Activated CD4-positive, alpha-beta T cell treated with anti-CD3 and anti-CD28 coated beads, Interleukin-2, amount 50 U/mL, for 16 hours (primary cell): ENCODE measurements around the gene PDE4D.
A peak's percentile ranks its signal among the peaks of the same experiment; 100 is the strongest.
"Not testable (repeated sequence)": the region's sequence is repeated elsewhere in the genome, so short reads cannot be mapped to it uniquely, and the experiment has no call there.

ENCODE experiments used
- DNase-seq: peaks from one replicate; pipeline ENCODE4 v3.0.0-alpha.2; 2020

PDE4D gene

DNA sequence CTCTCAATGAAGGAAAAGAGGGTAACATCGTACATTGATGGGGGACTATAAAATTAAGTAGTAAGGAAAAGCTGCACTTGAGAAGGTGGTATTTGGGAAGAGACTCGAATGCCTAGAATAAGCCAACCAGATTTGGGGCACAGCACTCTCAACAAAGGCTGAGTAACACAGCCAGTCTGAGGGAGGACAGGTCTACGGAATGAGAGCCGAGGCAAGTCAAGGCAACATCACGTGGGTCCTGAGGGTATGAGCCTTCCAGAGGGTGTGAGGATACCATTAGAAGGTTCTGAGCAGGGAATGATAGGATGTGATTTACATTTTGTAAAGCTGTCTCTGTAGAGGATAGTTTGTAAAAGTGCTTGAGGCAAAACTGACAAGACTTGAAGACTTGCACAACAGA lies 876.6 kb downstream of the PDE4D start:
- no peak for DNase-seq

DNA sequence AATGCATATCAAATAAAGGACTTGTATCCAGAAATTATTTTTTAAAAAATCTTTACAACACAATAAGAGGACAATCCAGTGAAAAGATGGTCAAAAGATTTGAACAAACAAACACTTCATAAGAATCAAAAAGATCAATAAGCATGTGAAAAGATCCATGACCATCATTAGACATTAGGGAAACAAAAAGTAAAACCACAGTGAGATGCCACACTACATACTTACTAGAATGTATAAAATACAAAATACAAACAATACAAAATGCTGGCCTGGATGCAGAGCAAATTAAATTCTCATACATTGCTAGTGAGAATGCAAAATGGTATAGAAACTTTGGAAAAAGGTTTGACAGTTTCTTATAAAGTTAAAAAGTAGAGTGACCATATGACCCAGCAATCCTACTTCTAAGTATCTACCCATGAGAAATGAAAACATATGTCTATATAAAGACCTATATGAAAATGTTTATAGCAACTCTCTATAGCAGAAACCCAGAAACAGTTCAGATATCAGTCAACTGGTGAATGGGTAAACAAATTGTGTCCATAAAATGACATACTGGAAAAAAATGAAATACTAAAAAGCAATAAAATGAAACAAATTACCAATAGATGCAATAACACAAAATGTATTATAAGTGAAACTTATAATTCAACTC lies 884.6 kb downstream of the PDE4D start:
- no peak for DNase-seq

DNA sequence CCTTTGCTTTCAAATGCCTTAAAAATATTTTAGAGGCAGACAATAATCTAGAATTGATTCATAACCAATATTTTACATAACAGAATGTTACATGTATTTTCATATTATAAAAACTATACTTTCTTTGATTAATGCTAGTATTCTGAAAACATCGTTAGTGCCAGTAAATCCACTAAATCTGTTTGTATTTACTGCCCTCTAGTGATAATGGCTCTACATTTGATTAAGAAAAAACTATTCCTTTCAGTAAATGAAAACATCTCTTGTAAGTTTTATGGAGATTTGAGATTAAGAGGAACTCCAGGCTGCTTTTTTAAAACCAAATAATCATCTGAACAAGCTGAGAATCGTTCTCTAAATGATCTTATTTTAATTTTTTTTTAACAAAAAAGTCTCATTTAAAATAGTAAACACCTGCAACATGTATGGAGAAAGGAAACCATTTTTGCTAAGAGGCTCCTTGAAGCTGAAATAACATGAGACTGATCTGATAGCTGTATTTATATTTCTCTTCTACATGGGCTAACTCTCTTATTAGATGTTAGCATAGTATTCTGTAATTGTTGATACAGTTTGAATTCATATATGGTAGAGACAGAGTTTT lies 886.0 kb downstream of the PDE4D start:
- peak; percentile 21 for DNase-seq

DNA sequence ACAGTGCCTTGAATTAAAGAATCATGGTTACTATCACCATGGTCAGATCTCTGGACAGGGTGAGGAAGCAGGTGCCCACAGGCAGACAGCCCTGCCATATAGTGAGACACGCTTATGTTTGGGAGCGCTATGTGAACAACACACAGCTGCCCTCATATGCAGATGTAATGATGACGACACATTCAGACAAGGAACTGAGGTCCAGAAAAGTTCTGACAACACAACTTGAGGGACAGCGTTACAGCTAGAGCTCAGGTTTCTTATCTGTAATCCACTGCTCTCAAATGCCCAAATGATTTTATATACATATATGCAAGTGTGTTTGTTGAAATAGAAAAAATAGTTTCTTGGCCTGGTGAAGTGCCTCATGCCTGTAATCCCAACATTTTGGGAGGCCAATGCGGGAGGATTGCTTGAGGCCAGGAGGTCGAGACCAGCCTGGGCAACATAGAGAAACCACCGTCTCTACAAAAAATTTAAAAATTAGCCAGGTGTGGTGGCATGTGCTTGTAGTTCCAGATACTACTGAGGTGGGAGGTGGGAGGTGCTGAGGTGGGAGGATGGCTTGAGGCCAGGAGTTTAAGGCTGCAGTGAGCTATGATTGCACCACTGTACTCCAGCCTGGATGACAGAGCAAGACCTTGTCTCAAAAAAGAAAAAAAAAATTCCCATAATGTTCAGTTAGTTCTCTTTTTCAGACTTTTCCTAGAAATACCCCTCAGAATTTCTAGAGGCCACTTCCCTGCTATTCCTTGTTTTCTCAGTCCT lies 887.4 kb downstream of the PDE4D start:
- no peak for DNase-seq

DNA sequence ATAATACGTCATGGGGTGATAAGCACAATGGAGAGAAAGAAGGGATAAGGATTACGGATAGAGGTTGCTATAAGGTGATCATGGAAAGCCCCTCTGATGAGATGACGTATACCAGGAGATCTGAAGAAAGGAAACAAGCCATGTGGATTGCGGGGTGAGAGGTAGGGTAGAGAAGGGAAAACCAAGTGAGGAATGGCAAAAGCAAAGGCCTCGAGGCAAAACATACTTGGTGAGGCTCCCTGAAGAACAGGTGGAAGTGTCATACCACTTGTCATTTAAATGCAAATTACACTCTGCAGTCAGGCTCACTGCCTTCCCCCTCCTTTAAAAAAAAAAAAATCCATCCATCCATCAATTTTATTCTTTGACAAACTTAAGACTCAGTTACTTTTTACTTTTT lies 889.9 kb downstream of the PDE4D start:
- DNase-seq: no peak

DNA sequence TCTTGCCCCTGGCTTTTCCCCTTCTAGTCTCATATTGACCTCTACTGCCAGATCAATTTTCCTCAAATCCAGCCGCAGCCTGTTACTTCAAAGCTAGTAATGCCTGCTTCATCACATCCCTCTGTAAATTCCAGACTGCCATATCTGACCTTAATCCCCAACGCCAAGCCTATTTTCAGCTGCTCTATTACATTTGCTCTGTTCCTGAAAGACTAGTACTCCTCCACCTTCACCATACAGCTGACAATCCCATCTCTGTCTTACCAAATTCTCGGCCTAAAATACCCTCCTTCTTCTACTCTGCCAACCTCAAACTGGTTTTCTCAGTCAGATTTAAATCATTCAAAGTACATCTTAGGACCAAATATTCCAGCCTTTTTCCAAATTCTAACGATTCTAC lies 890.4 kb downstream of the PDE4D start:
- no peak for DNase-seq

DNA sequence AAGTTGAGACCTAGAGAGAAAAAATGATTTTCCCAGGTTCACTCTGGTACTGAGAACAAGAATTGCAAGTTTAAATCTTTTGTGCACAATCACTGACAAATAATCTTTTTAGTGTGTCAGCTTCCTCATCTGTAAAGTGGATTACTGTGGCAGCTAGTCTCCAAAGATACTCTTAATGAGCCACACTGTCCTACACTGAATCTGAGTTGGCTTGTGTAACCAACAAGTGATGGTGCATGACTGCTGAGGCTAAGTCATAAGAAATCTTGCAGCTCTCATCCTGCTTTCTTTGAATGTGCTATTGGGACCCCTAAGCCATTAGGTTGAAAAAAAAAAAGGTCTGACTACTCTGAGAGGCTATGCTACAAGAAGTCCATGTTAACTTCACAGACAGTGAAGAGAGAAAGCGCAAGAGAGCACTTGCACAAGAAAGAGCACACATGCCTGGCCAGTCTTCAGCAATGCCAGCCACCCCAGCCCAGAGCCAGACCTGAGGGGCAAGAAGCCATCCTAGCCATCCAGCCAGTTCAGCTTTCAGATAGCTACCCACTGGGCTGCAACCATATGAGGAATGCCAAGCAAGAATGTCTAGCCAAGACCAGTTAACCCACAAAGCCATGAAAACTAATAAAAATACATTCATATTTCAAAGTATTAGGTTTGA lies 891.2 kb downstream of the PDE4D start:
- no peak for DNase-seq

DNA sequence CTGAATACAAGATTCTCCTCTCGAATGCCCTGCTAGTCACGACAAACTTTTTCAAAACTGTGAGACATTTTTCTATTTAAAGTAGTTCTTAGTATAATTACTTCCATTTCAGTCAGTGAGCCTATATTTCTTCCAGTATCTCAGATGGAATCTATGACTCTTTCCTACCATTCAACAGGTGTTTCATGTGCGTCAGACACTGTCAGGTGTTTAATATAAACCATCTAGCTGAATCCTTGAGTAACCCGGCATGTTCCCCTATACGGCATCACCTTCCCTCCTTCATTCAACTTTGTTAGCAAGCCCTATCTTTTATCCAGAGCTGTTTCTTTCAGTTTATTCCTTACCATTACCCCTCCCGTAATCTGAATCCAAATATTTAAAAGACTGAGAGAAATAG lies 891.8 kb downstream of the PDE4D start:
- DNase-seq: no peak

DNA sequence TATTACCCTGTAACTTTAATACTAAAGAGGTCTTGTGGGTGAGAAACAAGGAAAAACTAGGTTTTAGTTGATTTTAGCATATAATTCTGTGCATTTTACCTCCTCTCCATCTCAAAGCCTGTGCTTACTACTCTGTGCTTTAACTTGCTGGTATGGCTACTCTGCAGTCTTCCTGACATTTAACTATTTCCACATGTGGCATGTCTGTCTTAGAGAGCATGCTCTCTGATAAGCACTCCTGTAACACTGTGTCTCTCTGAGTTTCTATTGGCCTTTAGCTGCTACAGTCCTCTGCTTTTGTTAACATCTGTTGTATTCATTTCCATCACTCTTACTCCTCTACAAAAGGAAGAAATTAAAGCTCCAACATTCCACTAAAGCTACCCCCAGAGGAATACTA lies 892.4 kb downstream of the PDE4D start:
- DNase-seq: no peak

DNA sequence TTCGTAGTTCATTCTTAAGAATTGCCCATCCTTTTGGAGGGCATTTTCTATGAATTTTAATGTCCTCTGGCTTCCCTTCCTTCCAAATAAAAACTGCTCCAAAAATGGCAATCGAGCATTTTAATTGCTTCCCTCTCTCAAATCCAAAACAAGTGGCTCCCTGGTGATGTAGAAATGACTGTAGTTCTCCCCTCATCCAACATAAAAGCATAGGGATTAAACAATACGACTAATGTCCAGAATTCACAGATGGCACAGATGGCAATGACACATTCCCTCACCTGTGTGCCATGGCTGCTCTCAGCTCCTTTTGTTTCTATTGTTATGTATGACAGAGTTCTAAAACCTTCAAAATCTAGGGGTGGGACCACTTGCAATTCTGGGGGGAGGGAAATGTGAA lies 893.3 kb downstream of the PDE4D start:
- DNase-seq: no peak

DNA sequence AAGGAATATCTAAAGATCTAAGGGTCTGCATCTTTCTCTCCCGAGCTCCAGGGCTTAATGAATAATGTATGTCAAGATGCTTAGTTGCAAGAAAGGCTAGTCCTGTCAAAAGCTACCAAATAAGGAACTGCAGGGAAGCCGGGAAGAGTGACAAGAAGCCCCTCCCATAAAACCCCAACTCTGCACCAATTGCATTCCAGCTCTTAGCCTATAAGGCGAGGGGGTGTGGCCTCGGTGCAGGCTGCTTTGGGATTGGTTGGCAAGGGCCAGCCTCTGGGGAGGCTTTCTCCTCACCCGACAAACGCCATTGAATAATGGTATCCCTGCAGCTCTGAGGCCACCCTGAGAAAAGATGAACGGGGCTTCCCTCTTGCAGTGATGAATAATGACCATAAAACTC lies 893.7 kb downstream of the PDE4D start:
- DNase-seq: no peak

DNA sequence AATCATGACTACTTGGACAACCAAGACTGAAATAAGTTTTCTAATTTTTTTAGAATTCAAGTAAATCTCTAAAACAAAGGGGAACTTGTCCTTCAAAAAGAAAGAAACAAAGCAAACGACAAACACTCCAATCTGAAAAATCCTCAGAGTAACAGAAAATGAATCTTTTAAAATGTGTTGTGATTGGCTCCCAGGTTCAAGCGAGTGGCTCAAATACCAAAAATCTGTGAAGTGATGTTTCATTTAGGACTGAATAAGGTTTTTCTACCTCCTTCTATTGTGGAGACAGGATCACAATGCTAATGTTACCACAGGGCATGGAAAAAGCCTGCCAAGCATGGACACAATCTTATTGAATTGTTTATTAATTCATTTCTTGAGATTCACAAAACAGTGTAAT lies 895.0 kb downstream of the PDE4D start:
- no peak for DNase-seq

DNA sequence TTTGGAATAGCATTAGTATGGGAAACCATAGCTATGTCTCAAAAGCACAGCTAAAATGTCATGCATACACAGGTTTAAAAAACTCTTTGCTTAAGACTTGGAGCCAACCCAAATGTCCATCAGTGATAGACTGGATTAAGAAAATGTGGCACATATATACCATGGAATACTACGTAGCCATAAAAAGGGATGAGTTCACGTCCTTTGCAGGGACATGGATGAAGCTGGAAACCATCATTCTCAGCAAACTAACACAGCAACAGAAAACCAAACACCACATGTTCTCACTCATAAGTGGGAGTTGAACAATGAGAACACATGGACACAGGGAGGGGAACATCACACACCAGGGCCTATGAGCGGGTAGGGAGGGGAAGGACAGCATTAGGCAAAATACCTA lies 897.7 kb downstream of the PDE4D start:
- DNase-seq: not testable (repeated sequence)

DNA sequence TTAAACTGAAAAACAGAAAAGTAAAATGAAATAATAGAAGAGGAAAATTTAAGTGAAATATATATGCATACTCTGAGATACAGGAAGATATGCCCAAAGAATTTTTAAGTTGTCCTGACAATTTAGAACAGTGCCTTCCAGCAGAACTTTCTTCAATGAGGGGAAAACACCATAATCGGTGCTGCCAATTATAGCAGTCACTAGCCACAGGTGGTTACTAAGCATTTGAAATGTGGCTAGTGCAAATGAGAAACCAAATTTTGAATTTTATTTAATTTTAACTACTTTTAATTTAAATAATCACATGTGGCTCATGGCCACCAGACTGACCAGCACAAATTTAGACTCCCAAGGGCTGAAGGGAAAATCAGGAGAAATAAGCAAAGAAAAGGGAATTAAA lies 900.1 kb downstream of the PDE4D start:
- no peak for DNase-seq

DNA sequence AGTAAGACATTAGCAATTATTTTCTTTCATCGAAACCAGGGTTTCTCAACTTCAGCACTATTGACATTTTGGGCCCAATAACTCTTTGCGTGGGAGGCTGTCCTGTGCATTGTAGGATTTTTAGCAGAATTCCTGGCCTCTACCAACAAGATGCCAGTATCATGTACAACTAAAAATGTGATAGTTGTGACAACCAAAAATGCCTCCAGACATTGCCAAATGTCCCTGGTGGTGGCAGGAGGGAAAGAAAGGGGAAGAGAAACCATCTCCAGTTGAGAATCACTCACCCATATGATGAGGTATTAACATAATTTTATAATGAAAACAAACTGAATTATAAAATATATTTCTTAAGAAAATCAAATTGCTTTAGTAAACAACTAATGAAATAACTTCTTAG lies 904.6 kb downstream of the PDE4D start:
- DNase-seq: no peak

DNA sequence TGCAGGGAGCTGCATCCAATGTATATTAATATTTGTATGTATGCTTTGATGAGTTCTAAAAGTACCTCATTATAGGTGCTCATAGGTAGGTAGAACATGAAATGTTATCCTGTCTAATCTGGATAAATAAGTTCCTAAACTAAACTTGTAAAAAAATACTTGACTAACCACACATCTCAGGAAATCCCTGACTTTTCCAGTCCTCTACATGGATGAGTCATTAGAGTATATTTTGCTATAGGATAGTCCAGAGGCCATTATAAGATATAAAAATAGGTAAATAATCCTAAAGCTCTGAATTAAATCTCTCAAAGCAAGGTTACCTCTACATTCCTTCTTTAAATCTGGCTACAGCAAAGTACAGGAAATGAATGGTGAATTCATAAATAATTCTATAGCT lies 906.3 kb downstream of the PDE4D start:
- no peak for DNase-seq

DNA sequence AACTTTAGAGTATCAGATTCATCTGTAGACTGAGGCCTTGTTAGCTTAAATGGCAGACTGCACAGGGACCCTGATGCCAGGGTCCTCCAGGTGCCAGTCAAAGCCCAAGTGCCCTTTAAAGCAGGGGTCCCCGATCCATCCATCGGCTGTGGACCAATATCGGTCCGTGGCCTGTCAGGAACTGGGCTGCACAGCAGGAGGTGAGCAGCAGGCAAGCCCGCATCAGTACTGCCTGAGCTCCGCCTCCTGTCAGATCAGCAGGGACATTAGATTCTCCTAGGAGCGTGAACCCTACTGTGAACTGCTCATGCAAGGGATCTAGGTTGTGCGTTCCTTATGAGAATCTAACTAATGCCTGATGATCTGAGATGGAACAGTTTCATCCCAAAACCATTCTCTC lies 907.2 kb downstream of the PDE4D start:
- no peak for DNase-seq

DNA sequence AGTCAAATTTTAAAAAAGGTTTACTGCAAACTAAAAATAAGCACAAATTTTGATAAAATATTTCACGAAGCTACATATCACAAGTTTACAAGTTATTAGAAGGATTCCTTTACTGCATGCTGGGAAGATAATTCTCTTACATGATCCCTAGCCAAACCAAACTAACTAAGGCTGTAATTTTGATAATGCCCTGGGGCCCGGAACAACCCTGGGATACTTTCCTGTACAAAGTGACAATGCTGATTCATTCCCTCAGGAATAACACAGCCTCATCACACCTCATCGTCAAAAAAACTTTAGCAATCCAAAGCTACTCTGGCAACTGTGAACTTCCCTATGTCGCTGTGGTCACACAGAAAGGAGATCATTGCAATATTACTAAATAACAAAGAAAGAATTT lies 907.8 kb downstream of the PDE4D start:
- no peak for DNase-seq

DNA sequence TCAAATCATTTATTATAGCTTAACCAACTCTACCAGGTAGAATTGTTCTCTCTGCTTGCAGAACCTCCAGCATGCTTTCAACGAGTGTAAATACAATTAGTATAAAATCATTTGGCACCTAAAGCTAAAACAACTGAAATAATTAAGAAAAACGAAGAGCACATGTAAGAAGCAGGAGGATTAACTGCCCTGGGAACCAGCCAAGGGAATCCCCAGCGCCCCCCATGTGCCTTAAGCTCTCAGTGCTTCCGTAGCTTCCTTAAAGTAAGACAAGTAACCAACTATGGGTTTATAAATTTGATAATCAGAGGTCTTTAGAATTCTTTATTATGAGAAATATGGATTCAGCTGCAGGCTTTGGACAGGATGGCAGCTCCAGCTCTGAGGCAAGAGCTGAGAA lies 908.2 kb downstream of the PDE4D start:
- no peak for DNase-seq

DNA sequence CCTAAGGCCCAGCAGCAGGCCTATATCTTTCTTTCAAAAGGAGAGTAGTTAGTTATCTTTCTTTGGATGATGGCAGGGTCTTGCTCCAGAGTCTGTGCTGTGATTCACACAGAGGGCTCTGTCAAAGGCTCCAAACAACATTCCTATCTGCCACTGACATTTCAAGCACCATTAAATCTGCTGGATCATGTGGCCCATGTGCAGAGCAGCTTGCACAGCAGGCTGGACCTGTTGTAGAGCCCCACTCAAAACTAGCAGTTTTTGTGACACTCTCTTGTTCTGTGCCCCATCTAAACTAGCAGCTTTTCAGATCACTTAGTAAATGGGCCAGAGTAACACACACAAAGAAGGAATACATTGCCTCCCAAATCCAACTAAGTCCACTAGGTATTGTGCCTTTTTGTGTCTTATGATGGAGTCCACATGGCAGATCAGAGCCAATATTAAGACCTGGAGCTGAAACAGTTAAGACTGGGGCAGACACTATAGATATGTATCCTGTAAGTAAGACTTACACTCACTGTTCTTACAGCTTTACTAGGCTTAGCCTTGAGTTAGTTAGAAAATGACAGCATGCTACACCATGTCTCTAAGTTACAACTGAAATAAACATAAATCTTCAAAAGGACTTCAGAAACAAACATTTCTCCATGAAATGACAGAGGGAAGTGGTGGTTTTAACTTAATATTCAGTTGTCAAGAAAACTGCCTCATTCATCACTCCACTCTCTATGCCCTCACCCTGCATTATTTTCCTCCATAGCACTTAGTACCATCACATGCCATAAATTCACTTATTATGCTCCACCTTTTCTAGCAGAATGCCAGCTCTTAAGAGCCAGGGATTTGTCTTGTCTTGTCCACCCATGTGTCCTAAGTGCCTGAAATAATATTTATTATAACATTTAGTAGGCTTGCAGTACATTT lies 909.7 kb downstream of the PDE4D start:
- DNase-seq: no peak

DNA sequence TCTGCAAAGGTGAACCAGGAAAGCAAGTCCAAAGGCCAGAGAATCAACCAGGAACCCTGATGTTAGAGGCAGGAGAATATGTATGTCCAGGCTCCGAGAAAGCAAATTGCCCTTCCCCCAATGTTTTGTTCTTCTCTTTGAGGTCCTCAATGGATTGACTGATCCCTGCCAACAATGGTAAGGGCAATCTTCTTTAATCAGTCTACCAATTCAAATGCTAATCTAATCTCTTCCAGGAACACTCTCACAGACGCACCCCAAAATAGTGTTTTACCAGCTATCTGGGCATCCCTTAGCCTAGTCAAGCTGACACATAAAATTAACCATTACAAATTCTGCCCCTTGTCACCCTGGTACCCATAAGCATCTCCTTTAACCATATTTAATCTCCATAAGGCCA lies 912.6 kb downstream of the PDE4D start:
- DNase-seq: no peak

DNA sequence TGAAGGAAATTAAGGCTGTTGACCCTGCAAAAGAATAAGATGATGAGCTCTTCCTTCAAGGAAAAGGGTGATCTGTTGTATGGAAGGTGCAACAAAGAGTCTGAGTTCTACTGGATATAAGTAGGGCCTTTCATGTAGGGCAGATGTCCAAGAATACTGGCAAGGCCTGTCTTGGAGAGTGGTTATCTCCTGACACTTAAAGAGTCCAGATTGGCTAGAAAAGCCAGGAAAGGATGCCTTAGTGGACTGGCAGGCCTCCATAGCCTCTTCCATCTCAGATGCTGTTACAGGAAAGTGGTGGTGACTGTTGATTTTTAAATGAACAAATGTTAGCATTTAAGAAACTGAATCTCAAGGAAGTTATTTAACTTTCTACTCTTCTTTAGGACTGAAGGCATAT lies 914.4 kb downstream of the PDE4D start:
- no peak for DNase-seq

DNA sequence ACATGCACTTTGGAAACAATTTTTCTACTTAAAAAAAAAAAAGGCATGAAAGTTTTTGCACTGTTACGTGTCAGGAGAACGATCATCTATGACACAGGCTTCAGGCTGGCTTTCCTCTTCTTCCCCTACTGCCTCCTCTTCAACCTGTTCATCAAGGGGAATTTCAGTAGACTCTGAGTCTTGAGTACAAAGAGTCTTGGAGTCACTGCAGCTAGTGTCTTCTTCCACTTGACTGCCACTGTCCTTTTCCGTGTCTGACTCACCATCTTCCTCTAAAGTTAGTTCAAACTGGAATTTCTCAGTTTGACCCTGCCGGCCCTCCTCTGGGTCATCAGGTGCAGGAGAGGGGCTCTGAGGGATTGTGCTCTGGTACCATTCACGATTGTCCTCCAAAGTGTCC lies 918.9 kb downstream of the PDE4D start:
- DNase-seq: no peak
